ENCODE results near the gene XIRP2.

Gene XIRP2

DNA sequence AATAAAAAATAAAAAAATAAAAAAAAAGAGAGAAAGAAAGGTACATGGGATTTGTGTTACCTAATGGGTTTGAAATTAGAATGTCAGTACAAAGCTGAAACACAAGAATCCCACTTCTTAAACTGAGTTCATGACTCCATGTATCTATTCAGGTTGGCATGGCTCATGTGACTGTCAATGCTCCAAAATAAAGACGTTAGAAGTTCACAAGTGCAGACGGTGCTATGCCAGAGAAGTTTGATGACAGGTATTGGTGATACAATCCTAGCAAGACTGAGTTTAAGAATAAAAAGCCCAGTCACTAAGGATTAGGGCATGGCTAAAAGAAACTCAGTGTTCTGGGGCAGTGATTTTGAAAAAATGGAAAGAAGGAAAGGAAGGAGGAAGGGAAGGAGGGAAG lies 254.3 kb downstream of the XIRP2 start:
- Histone ChIP-seq H3K9ac (ENCODE audit: low read length) (no peak overlapping the region), H2AFZ (ENCODE audit: low read depth, low read length) (no peak overlapping the region)
- no peak for TF ChIP-seq EZH2phosphoT487 (IDR thresholded peaks at IDR 0.05; ENCODE audit: low read depth)
- TF ChIP-seq, protein P1, sequence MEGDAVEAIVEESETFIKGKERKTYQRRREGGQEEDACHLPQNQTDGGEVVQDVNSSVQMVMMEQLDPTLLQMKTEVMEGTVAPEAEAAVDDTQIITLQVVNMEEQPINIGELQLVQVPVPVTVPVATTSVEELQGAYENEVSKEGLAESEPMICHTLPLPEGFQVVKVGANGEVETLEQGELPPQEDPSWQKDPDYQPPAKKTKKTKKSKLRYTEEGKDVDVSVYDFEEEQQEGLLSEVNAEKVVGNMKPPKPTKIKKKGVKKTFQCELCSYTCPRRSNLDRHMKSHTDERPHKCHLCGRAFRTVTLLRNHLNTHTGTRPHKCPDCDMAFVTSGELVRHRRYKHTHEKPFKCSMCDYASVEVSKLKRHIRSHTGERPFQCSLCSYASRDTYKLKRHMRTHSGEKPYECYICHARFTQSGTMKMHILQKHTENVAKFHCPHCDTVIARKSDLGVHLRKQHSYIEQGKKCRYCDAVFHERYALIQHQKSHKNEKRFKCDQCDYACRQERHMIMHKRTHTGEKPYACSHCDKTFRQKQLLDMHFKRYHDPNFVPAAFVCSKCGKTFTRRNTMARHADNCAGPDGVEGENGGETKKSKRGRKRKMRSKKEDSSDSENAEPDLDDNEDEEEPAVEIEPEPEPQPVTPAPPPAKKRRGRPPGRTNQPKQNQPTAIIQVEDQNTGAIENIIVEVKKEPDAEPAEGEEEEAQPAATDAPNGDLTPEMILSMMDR (IDR thresholded peaks at IDR 0.05; ENCODE audit: low read depth, low read length), result no peak

DNA sequence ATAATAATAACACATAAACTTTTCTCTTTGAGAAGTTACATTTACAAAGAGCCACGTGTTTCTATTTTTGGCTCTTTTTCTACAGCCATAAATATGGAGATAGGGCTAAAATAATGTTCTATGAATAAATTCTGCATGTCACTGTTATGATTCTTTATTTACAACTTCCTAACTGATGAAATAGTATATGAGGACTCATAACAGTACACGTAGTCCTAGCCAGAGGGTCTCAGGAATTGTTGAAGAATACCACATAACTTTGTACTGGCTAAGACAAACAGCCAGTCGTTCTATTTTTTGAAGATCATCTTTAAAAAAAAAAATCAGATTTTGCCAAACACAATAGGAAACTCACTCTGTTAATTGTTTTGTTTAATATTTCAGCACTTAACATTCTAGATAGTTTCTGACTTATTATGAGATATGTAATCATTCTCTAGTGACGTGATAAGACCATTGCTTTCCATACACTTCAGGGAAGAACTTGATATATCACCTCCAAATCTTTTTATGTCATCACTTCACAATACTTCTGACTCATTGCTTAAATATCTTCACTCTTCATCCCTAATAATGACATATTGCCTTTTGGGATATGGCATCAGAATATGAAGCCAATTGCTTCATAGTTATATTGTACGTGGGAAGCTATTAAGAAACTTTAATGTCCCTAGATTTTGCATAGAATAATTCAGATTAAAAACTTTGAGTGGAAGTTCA lies 256.1 kb downstream of the XIRP2 start:
- no peaks in the 10 kb centered on the region for H3K27me3 ChIP-seq (ENCODE audit: low read depth, low read length)
- no peak for TF ChIP-seq EZH2phosphoT487 (IDR thresholded peaks at IDR 0.05; ENCODE audit: low read depth)
- TF ChIP-seq, protein P1 (IDR thresholded peaks at IDR 0.05; ENCODE audit: low read depth, low read length), result no peak
- no peak overlapping the region for H3K9ac ChIP-seq (ENCODE audit: low read length)
- H3K79me2 ChIP-seq (ENCODE audit: low read length), result no peaks in the 10 kb centered on the region
- H3K4me3 ChIP-seq (ENCODE audit: low read length), result no peak overlapping the region
- H3K9me3 ChIP-seq (ENCODE audit: insufficient read depth, low read length), result no peaks in the 10 kb centered on the region
- H2AFZ ChIP-seq (ENCODE audit: low read depth, low read length), result no peak overlapping the region
- H3K36me3 ChIP-seq (replicated peaks; ENCODE audit: low read depth, low read length), result no peaks in the 10 kb centered on the region
- no peak overlapping the region for H3K27ac ChIP-seq (ENCODE audit: low read length)
- no peaks in the 10 kb centered on the region for H3K4me1 ChIP-seq (ENCODE audit: low read length)
- H3K4me2 ChIP-seq (ENCODE audit: low read length), result no peak overlapping the region
- H4K20me1 ChIP-seq (ENCODE audit: insufficient read depth, low read length), result no peaks in the 10 kb centered on the region

More for the DNA sequence above, 254.3 kb downstream of the XIRP2 start:
- H3K27ac ChIP-seq (ENCODE audit: low read length), result no peak overlapping the region
- H4K20me1 ChIP-seq (ENCODE audit: insufficient read depth, low read length), result no peaks in the 10 kb centered on the region
- no peak overlapping the region for H3K4me3 ChIP-seq (ENCODE audit: low read length)
- no peaks in the 10 kb centered on the region for H3K9me3 ChIP-seq (ENCODE audit: insufficient read depth, low read length)
- H3K79me2 ChIP-seq (ENCODE audit: low read length), result no peaks in the 10 kb centered on the region
- H3K4me2 ChIP-seq (ENCODE audit: low read length), result no peak overlapping the region
- no peaks in the 10 kb centered on the region for H3K27me3 ChIP-seq (ENCODE audit: low read depth, low read length)
- H3K36me3 ChIP-seq (replicated peaks; ENCODE audit: low read depth, low read length), result no peaks in the 10 kb centered on the region
- no peaks in the 10 kb centered on the region for H3K4me1 ChIP-seq (ENCODE audit: low read length)

DNA sequence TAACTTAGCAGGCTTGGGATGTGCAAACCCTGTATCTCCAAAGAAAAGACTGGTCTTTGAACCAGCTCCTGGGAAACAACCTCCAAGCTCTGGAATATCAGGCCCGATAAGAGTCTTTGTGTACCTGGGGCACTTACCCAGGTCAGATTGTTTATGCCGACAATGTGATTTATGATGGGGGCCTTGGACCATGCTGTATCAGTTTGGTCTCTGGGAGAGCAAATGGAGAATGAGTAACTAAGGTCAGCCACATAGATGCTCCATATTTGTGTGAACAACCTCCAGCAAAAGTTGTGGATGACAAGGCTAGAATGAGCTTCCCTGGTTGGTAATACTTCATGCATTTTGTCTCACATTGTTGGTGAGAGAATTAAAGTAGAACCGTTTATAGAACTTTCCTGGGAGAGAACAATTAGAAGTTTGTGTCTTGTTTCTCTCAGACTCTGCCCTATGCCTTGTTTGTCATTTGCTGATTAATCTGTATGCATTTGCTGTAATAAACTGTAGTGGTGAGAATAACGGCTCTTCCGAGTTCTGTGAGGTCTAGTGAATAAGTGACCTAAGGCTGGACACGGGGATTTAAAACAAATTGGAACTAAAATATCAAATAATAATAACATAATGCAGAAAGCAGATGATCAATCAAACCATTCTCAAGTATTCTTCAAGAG lies 259.1 kb downstream of the XIRP2 start:
- no peak overlapping the region for H2AFZ ChIP-seq (ENCODE audit: low read depth, low read length)
- no peaks in the 10 kb centered on the region for H3K79me2 ChIP-seq (ENCODE audit: low read length)
- H4K20me1 ChIP-seq (ENCODE audit: insufficient read depth, low read length), result no peaks in the 10 kb centered on the region
- H3K9ac ChIP-seq (ENCODE audit: low read length), result no peak overlapping the region
- no peaks in the 10 kb centered on the region for H3K36me3 ChIP-seq (replicated peaks; ENCODE audit: low read depth, low read length)
- no peaks in the 10 kb centered on the region for H3K4me1 ChIP-seq (ENCODE audit: low read length)
- no peaks in the 10 kb centered on the region for H3K27me3 ChIP-seq (ENCODE audit: low read depth, low read length)
- H3K9me3 ChIP-seq (ENCODE audit: insufficient read depth, low read length), result no peaks in the 10 kb centered on the region
- no peak overlapping the region for H3K4me2 ChIP-seq (ENCODE audit: low read length)
- H3K4me3 ChIP-seq (ENCODE audit: low read length), result no peak overlapping the region
- no peak for TF ChIP-seq EZH2phosphoT487 (IDR thresholded peaks at IDR 0.05; ENCODE audit: low read depth)
- TF ChIP-seq, protein P1 (IDR thresholded peaks at IDR 0.05; ENCODE audit: low read depth, low read length), result no peak
- no peak overlapping the region for H3K27ac ChIP-seq (ENCODE audit: low read length)

DNA sequence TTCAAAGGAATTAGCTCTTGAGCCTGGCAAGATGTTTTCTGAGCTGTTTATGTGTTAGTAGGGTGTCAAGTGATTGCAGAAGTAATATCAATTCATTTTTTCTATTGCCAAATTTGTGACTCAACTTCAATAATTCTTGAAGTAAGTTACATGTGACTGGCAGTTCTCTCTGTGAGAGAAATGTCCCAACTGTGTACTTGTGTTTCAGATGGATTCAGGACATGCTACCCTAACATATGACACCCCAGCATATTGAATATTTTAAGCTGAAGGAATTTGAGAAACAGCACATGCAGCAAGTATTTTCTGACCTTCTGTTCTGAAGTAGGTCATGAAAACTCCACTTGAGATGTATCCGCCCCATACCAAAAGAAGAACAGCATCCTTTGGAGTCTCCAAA lies 263.6 kb downstream of the XIRP2 start:
- no peaks in the 10 kb centered on the region for H3K9me3 ChIP-seq (ENCODE audit: insufficient read depth, low read length)
- H3K79me2 ChIP-seq (ENCODE audit: low read length), result no peaks in the 10 kb centered on the region
- H3K9ac ChIP-seq (ENCODE audit: low read length), result no peak overlapping the region
- H3K36me3 ChIP-seq (replicated peaks; ENCODE audit: low read depth, low read length), result no peaks in the 10 kb centered on the region
- H3K4me3 ChIP-seq (ENCODE audit: low read length), result no peak overlapping the region
- no peak overlapping the region for H3K27ac ChIP-seq (ENCODE audit: low read length)
- no peaks in the 10 kb centered on the region for H4K20me1 ChIP-seq (ENCODE audit: insufficient read depth, low read length)
- H2AFZ ChIP-seq (ENCODE audit: low read depth, low read length), result no peak overlapping the region
- no peaks in the 10 kb centered on the region for H3K27me3 ChIP-seq (ENCODE audit: low read depth, low read length)
- no peak overlapping the region for H3K4me2 ChIP-seq (ENCODE audit: low read length)
- H3K4me1 ChIP-seq (ENCODE audit: low read length), result no peaks in the 10 kb centered on the region
- TF ChIP-seq EZH2phosphoT487 (IDR thresholded peaks at IDR 0.05; ENCODE audit: low read depth), result no peak
- TF ChIP-seq, protein P1 (IDR thresholded peaks at IDR 0.05; ENCODE audit: low read depth, low read length), result no peak
